Measurements from ENCODE around the gene BPGM.

DNA sequence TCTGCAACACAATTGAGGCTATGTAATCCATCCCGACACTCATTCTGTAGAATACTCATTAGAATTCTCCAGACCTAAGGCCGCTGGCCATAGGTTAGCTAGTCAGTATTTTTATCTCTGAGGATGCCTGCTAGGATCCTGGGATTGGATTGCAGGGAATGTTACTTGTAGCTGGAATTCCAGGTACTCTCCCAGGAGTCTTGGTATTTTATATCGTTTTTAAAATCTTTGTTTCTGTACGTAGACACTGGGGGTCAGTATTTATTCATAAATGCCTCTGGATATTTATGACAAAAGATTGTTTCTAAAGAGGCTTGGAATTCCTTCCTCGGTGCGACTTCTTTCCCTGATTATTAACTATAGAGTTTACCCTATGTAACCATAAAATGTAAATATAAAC lies 40.1 kb downstream of the BPGM start:
- TF ChIP-seq CTCF (IDR thresholded peaks at IDR 0.05; ENCODE audit: insufficient read depth, low read length, poor library complexity, severe bottlenecking): no peak
- TF ChIP-seq EZH2phosphoT487 (conservative IDR thresholded peaks at IDR 0.05; ENCODE audit: low read length): no peak
